SK-N-MC (cell line): ENCODE results near the gene TMCC2.
"Not testable (repeated sequence)": the region's sequence is repeated elsewhere in the genome, so short reads cannot be mapped to it uniquely, and the experiment has no call there.

ENCODE experiments used
- EZH2 ChIP-seq: fragments of 200-600 bp; sonication (generic); IDR thresholded peaks from one replicate; pipeline ENCODE4 v1.6.1; 2017; ENCODE audit warnings: antibody characterized with exemption
- FOXP2 ChIP-seq: optimal IDR thresholded peaks from 2 replicates; pipeline ENCODE3; 2011; ENCODE audit warnings: mild to moderate bottlenecking, moderate library complexity; ENCODE audit not compliant: insufficient read depth; ENCODE audit errors: extremely low read length, control extremely low read depth

GRCh38 chr1:205280666-205281395 lies 53.1 kb downstream of the TMCC2 start:
- not testable (repeated sequence) for TF ChIP-seq EZH2, FOXP2
